ENCODE measurements around the gene MINK1. TPM values are rescaled to one million over a fixed set of nuclear protein-coding genes. Genes with fewer than 3 reads are reported as not detected.

MINK1 gene
- total RNA-seq, 1 donor from 2014 or later = 73.0 TPM

GRCh38 chr17:4896332-4897197 lies 63.4 kb downstream of the MINK1 start:
- TF ChIP-seq CTCF (conservative IDR thresholded peaks at IDR 0.05) = no peak
- Mint-ChIP-seq H3K4me3 (no peak overlapping the region), H3K4me1 (peaks cover 4% of the 10 kb centered on the region)

GRCh38 chr17:4897198-4897687 lies 64.1 kb downstream of the MINK1 start:
- H3K27ac Mint-ChIP-seq (ENCODE audit: unreplicated experiment) = no peak overlapping the region
- peaks cover 8% of the 10 kb centered on the region for H3K27me3 Mint-ChIP-seq (ENCODE audit: low read depth)
- peaks cover 4% of the 10 kb centered on the region for H3K4me1 Mint-ChIP-seq
- H3K36me3 Mint-ChIP-seq (ENCODE audit: low read depth) = no peaks in the 10 kb centered on the region
- no peak for TF ChIP-seq CTCF (conservative IDR thresholded peaks at IDR 0.05)
- H3K9me3 Mint-ChIP-seq = no peaks in the 10 kb centered on the region
- no peak overlapping the region for H3K4me3 Mint-ChIP-seq
- DNase-seq (ENCODE audit: low read depth, low spot score) = no peak

More at GRCh38 chr17:4896332-4897197, 63.4 kb downstream of the MINK1 start:
- no peak for DNase-seq (ENCODE audit: low read depth, low spot score)
- H3K27me3 Mint-ChIP-seq (ENCODE audit: low read depth) = peaks cover 8% of the 10 kb centered on the region
- H3K36me3 Mint-ChIP-seq (ENCODE audit: low read depth) = no peaks in the 10 kb centered on the region
- no peaks in the 10 kb centered on the region for H3K9me3 Mint-ChIP-seq
- no peak overlapping the region for H3K27ac Mint-ChIP-seq (ENCODE audit: unreplicated experiment)

- H3K36me3 Mint-ChIP-seq (ENCODE audit: low read depth) = no peaks in the 10 kb centered on the region
- no peaks in the 10 kb centered on the region for H3K9me3 Mint-ChIP-seq
- no peak for DNase-seq (ENCODE audit: low read depth, low spot score)
- peaks cover 8% of the 10 kb centered on the region for H3K27me3 Mint-ChIP-seq (ENCODE audit: low read depth)
- no peak overlapping the region for H3K4me3 Mint-ChIP-seq
- no peak for TF ChIP-seq CTCF (conservative IDR thresholded peaks at IDR 0.05)
- no peak overlapping the region for H3K27ac Mint-ChIP-seq (ENCODE audit: unreplicated experiment)
- peaks cover 4% of the 10 kb centered on the region for H3K4me1 Mint-ChIP-seq
Observed at GRCh38 chr17:4897785-4898184, 64.6 kb downstream of the MINK1 start.

- Mint-ChIP-seq H3K36me3 (ENCODE audit: low read depth) (peaks cover 1% of the 10 kb centered on the region), H3K27me3 (ENCODE audit: low read depth) (peaks cover 9% of the 10 kb centered on the region), H3K9me3 (no peaks in the 10 kb centered on the region), H3K27ac (ENCODE audit: unreplicated experiment) (peak overlapping the region; percentile 78), H3K4me3 (peak overlapping the region; percentile 62), H3K4me1 (peaks cover 5% of the 10 kb centered on the region)
- TF ChIP-seq CTCF (conservative IDR thresholded peaks at IDR 0.05) = no peak
- no peak for DNase-seq (ENCODE audit: low read depth, low spot score)
Observed at GRCh38 chr17:4898351-4898750, 65.2 kb downstream of the MINK1 start.

- Mint-ChIP-seq H3K4me1 (peaks cover 10% of the 10 kb centered on the region), H3K9me3 (no peaks in the 10 kb centered on the region), H3K27me3 (ENCODE audit: low read depth) (peaks cover 13% of the 10 kb centered on the region), H3K36me3 (ENCODE audit: low read depth) (peaks cover 3% of the 10 kb centered on the region), H3K27ac (ENCODE audit: unreplicated experiment) (no peak overlapping the region), H3K4me3 (no peak overlapping the region)
- no peak for DNase-seq (ENCODE audit: low read depth, low spot score)
- no peak for TF ChIP-seq CTCF (conservative IDR thresholded peaks at IDR 0.05)
Observed at GRCh38 chr17:4898927-4899326, 65.8 kb downstream of the MINK1 start.
